Heart left ventricle (tissue), 16 donors: ENCODE measurements around the gene CCNL2. TPM values are rescaled to one million over a fixed set of nuclear protein-coding genes. Genes with fewer than 3 reads are reported as not detected.

Experiments
- ATAC-seq, 4 donors: fragments of 200-7000 bp; cut with Tn5 transposase; one replicate each; pipeline ENCODE4 v1.9.1; 2020 to 2022; ENCODE audit warnings: moderate library complexity in 4 of 4, mild to moderate bottlenecking in 3 of 4, moderate number of reproducible peaks in 1 of 4
- DNase-seq, 5 donors: peaks; one replicate each; pipeline ENCODE4 v3.0.0-alpha.2; 2020
- H3K27ac ChIP-seq, 12 donors: fragments of 200-600 bp; sonication (generic) in 4 of 12; one replicate each; pipeline versions ENCODE4 v1.5.0 to v1.8.0; 2016 to 2022; ENCODE audit warnings: mild to moderate bottlenecking in 2 of 12
- H3K27me3 ChIP-seq, 9 donors: fragments of 200-600 bp; sonication (generic) in 2 of 9; one replicate each; pipeline versions ENCODE4 v1.5.1 to v1.8.0; 2016 to 2022; ENCODE audit warnings: mild to moderate bottlenecking in 3 of 9
- H3K36me3 ChIP-seq, 9 donors: fragments of 200-600 bp; sonication (generic) in 2 of 9; one replicate each; pipeline versions ENCODE4 v1.5.0 to v1.8.0; 2018 to 2022; ENCODE audit warnings: mild to moderate bottlenecking in 2 of 9
- H3K4me1 ChIP-seq, 12 donors: fragments of 200-600 bp; sonication (generic) in 4 of 12; one replicate each; pipeline versions ENCODE4 v1.5.0 to v1.8.0; 2016 to 2022; ENCODE audit warnings: mild to moderate bottlenecking in 3 of 12
- H3K4me3 ChIP-seq, 12 donors: fragments of 200-600 bp; sonication (generic) in 4 of 12; one replicate each; pipeline versions ENCODE4 v1.5.0 to v1.8.0; 2017 to 2022; ENCODE audit warnings: mild to moderate bottlenecking in 9 of 12, moderate library complexity in 4 of 12
- H3K9me3 ChIP-seq, 12 donors: fragments of 200-600 bp; sonication (generic) in 4 of 12; one replicate each; pipeline versions ENCODE4 v1.5.0 to v1.8.0; 2016 to 2022; ENCODE audit warnings: mild to moderate bottlenecking in 1 of 12
- CTCF ChIP-seq, 12 donors: fragments of 200-600 bp; sonication (generic) in 4 of 12; IDR thresholded peaks; one replicate each; pipeline versions ENCODE4 v1.5.0 to v1.8.0; 2018 to 2022; ENCODE audit warnings: antibody characterized with exemption in 12 of 12, mild to moderate bottlenecking in 5 of 12
- POLR2A ChIP-seq, 2 donors: fragments of 450-650 bp; IDR thresholded peaks; one replicate each; pipeline ENCODE4 v1.6.1; 2017; ENCODE audit warnings: antibody characterized with exemption in 2 of 2, mild to moderate bottlenecking in 2 of 2, moderate library complexity in 2 of 2
- WGBS, 4 donors: extraction: QIAGEN DNeasy Blood & Tissue Kit in 2 of 4; methylation state at CpG; one replicate each; pipeline versions ENCODE4 v1.1.5 to v1.1.7; 2013 to 2018; 5-methylcytosine and 5-hydroxymethylcytosine counted together
- intact Hi-C, 10 donors: fragments of 100-400 bp; cut with DNase I; formaldehyde crosslinking; loops; one replicate each; pipeline versions ENCODE4 v1.11.1 to v1.14.2; 2022
- polyA plus RNA-seq, 2 donors: library from polyadenylated mRNA; stranded (reverse); fragments of 200-250 nt; gene quantifications; one replicate each; pipeline ENCODE4 v1.2.3, GENCODE V29; 2013
- total RNA-seq, 9 donors: library from RNA; depleted of rRNA in 2 of 9; stranded (reverse); fragments of >200 nt in 2 of 9; fragmentation: NEBNext Ultra II Directional in 3 of 9; extraction: Animal tissue kit (Norgen Biotek cat#: 25700) in 3 of 9; gene quantifications; one replicate each; pipeline versions ENCODE4 v1.1.0 to v1.2.4, GENCODE V29; 2016 to 2023
- donor health status: ischemic (EF 13 %, LVEDD 7.1; RV severe dilation, severe dysfunction).
- donor health status: healthy with polysubstance abuse.
- donor health status: DM: no; HTN: yes; CAD: no.
- donor health status: DM: no; HTN: no; CAD: no.
- donor health status: ischemic (EF 25% LVEDD 6.9; RV normal size, moderate dysfunction).
- donor health status: ischemic (EF 25% LVEDD 5.7; RV mildly dilated, moderate dysfunction).
- donor health status: healthy.
- donor health status: DM: yes; HTN: yes; CAD: no.
- donor health status: ischemic (EF 35%, LVEDD 5.7; RV mildly dilated, moderate dysfunction).
- donor health status: nonischemic (EF 11% LVEDD 7.7; RV severe dilation, severe dysfunction).
- donor health status: DM: yes; HTN: yes; CAD: no.
- donor health status: PGD.
- donor health status: ischemic (EF 29% LVEDD 5.4; RV normal size, mild dysfunction).
- donor health status: nonischemic (EF 23%, LVEDD 6.1; RV moderate dilation, normal function).

The CCNL2 gene
- total and polyA plus RNA-seq, 11 donors = 35.4 to 87.8 (median 50.7) TPM

GRCh38 chr1:1402072-1402900 is 3.2 kb upstream of the CCNL2 start:
- peaks cover 7 to 58% (median 43%) of the 10 kb centered on the region in 12 donors for H3K4me1 ChIP-seq

GRCh38 chr1:1401457-1402010 is 2.4 kb upstream of the CCNL2 start:
- TF ChIP-seq POLR2A (IDR thresholded peaks at IDR 0.05) (no peak), CTCF (IDR thresholded peaks at IDR 0.05) (no peak)
- H3K9me3 ChIP-seq = no peaks in the 10 kb centered on the region
- intact Hi-C loops = loop anchor here in 3 of 10 donors (2.0 to 10.0 kb wide), 2 partner anchors 35 to 103 kb away; no protein-coding TSS in a partner anchor
- no peak overlapping the region for H3K27ac ChIP-seq
- WGBS, 4 donors = 84 to 89% (median 88%) methylated on average over 7 of the region's 7 CpGs
- H3K36me3 ChIP-seq = peaks cover 0 to 75% (median 68%) of the 10 kb centered on the region in 9 donors
- DNase-seq = no peak
- no peak for ATAC-seq
- no peak overlapping the region for H3K4me3 ChIP-seq
- peaks cover 7 to 63% (median 47%) of the 10 kb centered on the region in 12 donors for H3K4me1 ChIP-seq
- H3K27me3 ChIP-seq = no peaks in the 10 kb centered on the region

More at GRCh38 chr1:1402072-1402900, 3.2 kb upstream of the CCNL2 start:
- 67 to 76% (median 70%) methylated on average over 20 of the region's 20 CpGs for WGBS, 4 donors
- H3K36me3 ChIP-seq = peaks cover 0 to 68% (median 61%) of the 10 kb centered on the region in 9 donors
- H3K27me3 ChIP-seq = no peaks in the 10 kb centered on the region
- H3K4me3 ChIP-seq = no peak overlapping the region
- intact Hi-C loops = loop anchor here in 3 of 10 donors (2.0 to 10.0 kb wide), 2 partner anchors 35 to 103 kb away; no protein-coding TSS in a partner anchor
- no peak for ATAC-seq
- no peak overlapping the region for H3K27ac ChIP-seq
- TF ChIP-seq CTCF (IDR thresholded peaks at IDR 0.05) (peak in 8 of 12 donors; percentile 13 to 54 (median 38)), POLR2A (IDR thresholded peaks at IDR 0.05) (no peak)
- no peaks in the 10 kb centered on the region for H3K9me3 ChIP-seq
- no peak for DNase-seq

GRCh38 chr1:1400576-1401456 is 1.7 kb upstream of the CCNL2 start:
- peaks cover 5 to 58% (median 40%) of the 10 kb centered on the region in 12 donors for H3K4me1 ChIP-seq
- peak overlapping the region in 6 of 12 donors; percentile 81 to 97 (median 92) for H3K27ac ChIP-seq
- H3K27me3 ChIP-seq = no peaks in the 10 kb centered on the region
- intact Hi-C loops = loop anchor here in 3 of 10 donors (10.0 kb wide), 1 partner anchor 104 kb away; no protein-coding TSS in a partner anchor
- DNase-seq (no peak), ATAC-seq (no peak)
- 75 to 82% (median 82%) methylated on average over 22 of the region's 22 CpGs for WGBS, 4 donors
- peaks cover 0 to 80% (median 74%) of the 10 kb centered on the region in 9 donors for H3K36me3 ChIP-seq
- TF ChIP-seq CTCF (IDR thresholded peaks at IDR 0.05) (no peak), POLR2A (IDR thresholded peaks at IDR 0.05) (no peak)
- H3K9me3 ChIP-seq = no peaks in the 10 kb centered on the region
- H3K4me3 ChIP-seq = peak overlapping the region in 9 of 12 donors; percentile 76 to 100 (median 100)
